HepG2 (cell line): ENCODE data around the gene OAT. TPM values are rescaled to one million over a fixed set of nuclear protein-coding genes. Genes with fewer than 3 reads are reported as not detected.
A peak's percentile ranks its signal among the peaks of the same experiment; 100 is the strongest.

Source experiments
- ELK4 ChIP-seq: sonication (generic); formaldehyde crosslinking; IDR thresholded peaks from 2 replicates; pipeline ENCODE4 v1.9.0; 2021; ENCODE audit warnings: missing genetic modification reagents, borderline replicate concordance
- ETS1 ChIP-seq: sonication (generic); formaldehyde crosslinking; IDR thresholded peaks from 2 replicates; pipeline ENCODE4 v1.4.0; 2020; ENCODE audit warnings: missing genetic modification reagents
- FIP1L1 ChIP-seq: fragments of 200-400 bp; formaldehyde crosslinking; IDR thresholded peaks from 2 replicates; pipeline ENCODE4 v1.6.1; 2018; ENCODE audit warnings: low read depth, mild to moderate bottlenecking, low read length, moderate library complexity, borderline replicate concordance; ENCODE audit not compliant: insufficient read depth
- HHEX ChIP-seq: IDR thresholded peaks from 2 replicates; pipeline ENCODE4 v1.6.1; 2016; ENCODE audit warnings: control low read depth
- IKZF4 ChIP-seq: sonication (generic); formaldehyde crosslinking; IDR thresholded peaks from 2 replicates; pipeline ENCODE4 v1.5.1; 2020; ENCODE audit warnings: borderline replicate concordance, mild to moderate bottlenecking, low read depth, missing genetic modification reagents; ENCODE audit errors: not compliant biosample characterization
- KAT8 ChIP-seq: IDR thresholded peaks from 2 replicates; pipeline ENCODE4 v1.6.1; 2016; ENCODE audit warnings: missing genetic modification reagents, missing compliant biosample characterization
- KLF12 ChIP-seq: sonication (generic); formaldehyde crosslinking; IDR thresholded peaks from 2 replicates; pipeline ENCODE4 v1.4.0; 2020; ENCODE audit warnings: missing genetic modification reagents, borderline replicate concordance
- KLF13 ChIP-seq: sonication (generic); formaldehyde crosslinking; IDR thresholded peaks from 2 replicates; pipeline ENCODE4 v1.4.0; 2020; ENCODE audit warnings: mild to moderate bottlenecking, missing genetic modification reagents
- KMT2A ChIP-seq: sonication (generic); formaldehyde crosslinking; IDR thresholded peaks from 2 replicates; pipeline ENCODE4 v1.4.0; 2020; ENCODE audit warnings: missing genetic modification reagents
- MIER3 ChIP-seq: IDR thresholded peaks from 2 replicates; pipeline ENCODE4 v1.6.1; 2016; ENCODE audit warnings: missing compliant biosample characterization, borderline replicate concordance
- MLX ChIP-seq: IDR thresholded peaks from 2 replicates; pipeline ENCODE4 v1.6.1; 2016
- NKX3-1 ChIP-seq: sonication (generic); formaldehyde crosslinking; IDR thresholded peaks from 2 replicates; pipeline ENCODE4 v1.5.0; 2020; ENCODE audit warnings: missing genetic modification reagents
- PCBP2 ChIP-seq: fragments of 200-400 bp; formaldehyde crosslinking; optimal IDR thresholded peaks from 2 replicates; pipeline ENCODE3; 2018; ENCODE audit warnings: low read length, low read depth; ENCODE audit not compliant: poor library complexity, severe bottlenecking
- RARA ChIP-seq: IDR thresholded peaks from 2 replicates; pipeline ENCODE4 v1.6.1; 2016; ENCODE audit warnings: missing genetic modification reagents, missing compliant biosample characterization
- SMC3 ChIP-seq: IDR thresholded peaks from 2 replicates; pipeline ENCODE4 v1.6.1; 2011; ENCODE audit warnings: low read length, improper control_type of control experiment
- SRY ChIP-seq: sonication (generic); formaldehyde crosslinking; IDR thresholded peaks from 2 replicates; pipeline ENCODE4 v1.8.0; 2022; ENCODE audit warnings: mild to moderate bottlenecking, missing genetic modification reagents
- TAF15 ChIP-seq: fragments of 200-400 bp; formaldehyde crosslinking; IDR thresholded peaks from one replicate; pipeline ENCODE4 v1.6.1; 2018; ENCODE audit warnings: mild to moderate bottlenecking, low read depth, low read length; ENCODE audit not compliant: poor library complexity, severe bottlenecking
- TGIF2 ChIP-seq: IDR thresholded peaks from 2 replicates; pipeline ENCODE4 v1.6.1; 2016; ENCODE audit warnings: control low read depth, missing compliant biosample characterization
- UBTF ChIP-seq: sonication (generic); formaldehyde crosslinking; IDR thresholded peaks from 2 replicates; pipeline ENCODE4 v1.4.0; 2020; ENCODE audit warnings: mild to moderate bottlenecking, missing genetic modification reagents
- ZBTB39 ChIP-seq: sonication (generic); formaldehyde crosslinking; IDR thresholded peaks from 2 replicates; pipeline ENCODE4 v1.5.0; 2020; ENCODE audit warnings: missing genetic modification reagents
- ZNF337 ChIP-seq: sonication (generic); formaldehyde crosslinking; IDR thresholded peaks from 2 replicates; pipeline ENCODE4 v1.5.1; 2020; ENCODE audit warnings: missing genetic modification reagents, low read depth, mild to moderate bottlenecking, borderline replicate concordance
- ZNF883 ChIP-seq: sonication (generic); formaldehyde crosslinking; IDR thresholded peaks from 2 replicates; pipeline ENCODE4 v1.5.1; 2020; ENCODE audit warnings: mild to moderate bottlenecking, missing genetic modification reagents; ENCODE audit errors: not compliant biosample characterization
- ZSCAN12 ChIP-seq: sonication (generic); formaldehyde crosslinking; IDR thresholded peaks from 2 replicates; pipeline ENCODE4 v1.9.0; 2021; ENCODE audit warnings: mild to moderate bottlenecking, missing genetic modification reagents
- polyA plus RNA-seq, 8 experiments: library from polyadenylated mRNA; depleted of rRNA in 3 of 8; stranded (reverse) in 7 of 8; unstranded in 1 of 8; fragments of >200 nt; fragmentation: Illumina TruSeq in 4 of 8; extraction: Trizol in 4 of 8; gene quantifications; 2 replicates each; pipeline versions ENCODE4 v1.2.1 to v1.2.3, GENCODE V29; 2011 to 2016; ENCODE audit warnings: low read depth in 4 of 8, missing spikeins in 1 of 8, mixed read lengths in 1 of 8; ENCODE audit not compliant: insufficient read depth in 1 of 8
- total RNA-seq, 5 experiments: library from RNA; depleted of rRNA; stranded (reverse); fragments of >200 nt; fragmentation: Illumina TruSeq; extraction: Trizol; gene quantifications; 2 replicates each; pipeline ENCODE4 v1.2.3, GENCODE V29; 2016; ENCODE audit warnings: low read depth in 1 of 5

OAT gene
- total and polyA plus RNA-seq, 2 of the 13 experiments (the other 11 are each of a cell fraction or from before 2014, with no cell fraction given) = 87.8 to 96.7 TPM

- TF ChIP-seq UBTF (CRISPR knock-in tag) = no peak
- no peak for TF ChIP-seq HHEX (CRISPR knock-in tag)
- no peak; the same call in 1 of the 2 replicates for TF ChIP-seq ZNF337 (CRISPR knock-in tag)
- TF ChIP-seq KAT8 (CRISPR knock-in tag) = peak; percentile 82
- TF ChIP-seq RARA = no peak
- peak; percentile 41 for TF ChIP-seq IKZF4 (CRISPR knock-in tag)
- no peak for TF ChIP-seq ELK4
- TF ChIP-seq ZNF883 (CRISPR knock-in tag) = no peak
- TF ChIP-seq ZSCAN12 (CRISPR knock-in tag) = no peak
- TF ChIP-seq NKX3-1 = no peak
- TF ChIP-seq ZBTB39 = no peak
- no peak for TF ChIP-seq MLX
- no peak for TF ChIP-seq MIER3
- no peak for TF ChIP-seq KLF13 (CRISPR knock-in tag)
- TF ChIP-seq TGIF2 (CRISPR knock-in tag) = no peak
- 0 out of 2 replicates have a peak, but pooled peaks have one; percentile 66 for TF ChIP-seq SRY
- TF ChIP-seq ETS1 (CRISPR knock-in tag) = no peak
- no peak; the same call in 1 of the 2 replicates for TF ChIP-seq KLF12 (CRISPR knock-in tag)
- no peak for TF ChIP-seq TAF15
- no peak for TF ChIP-seq KMT2A (CRISPR knock-in tag)
- no peak for TF ChIP-seq FIP1L1
- no peak for TF ChIP-seq PCBP2
- TF ChIP-seq SMC3 = no peak
These were observed 43.1 kb upstream of the OAT start, which contains the start of gene LHPP (continued) for GRCh38 chr10:124461642-124462347.
